Right kidney (tissue), 1 donor: Measurements from ENCODE around the gene SLC7A8.

Source experiments
- DNase-seq: peaks from one replicate; pipeline ENCODE4 v3.0.0-alpha.2; 2016

The SLC7A8 gene

GRCh38 chr14:23093991-23094665, 89.3 kb downstream of the SLC7A8 start:
- DNase-seq: no peak

GRCh38 chr14:23093526-23093925, 89.9 kb downstream of the SLC7A8 start:
- DNase-seq: no peak

GRCh38 chr14:23093104-23093503, 90.4 kb downstream of the SLC7A8 start:
- no peak for DNase-seq

- DNase-seq: no peak
These were observed 91.9 kb downstream of the SLC7A8 start for GRCh38 chr14:23091294-23092225.

- no peak for DNase-seq
These were observed 93.2 kb downstream of the SLC7A8 start for GRCh38 chr14:23090254-23090636.

GRCh38 chr14:23089498-23090253, 93.8 kb downstream of the SLC7A8 start:
- DNase-seq: no peak

GRCh38 chr14:23086565-23086964, 96.9 kb downstream of the SLC7A8 start:
- DNase-seq: no peak

- no peak for DNase-seq
These were observed 98.0 kb downstream of the SLC7A8 start for GRCh38 chr14:23085458-23085857.

- DNase-seq: no peak
These were observed 103.0 kb downstream of the SLC7A8 start for GRCh38 chr14:23080474-23080873.

- no peak for DNase-seq
These were observed 103.7 kb downstream of the SLC7A8 start for GRCh38 chr14:23079716-23080115.

- no peak for DNase-seq
These were observed 104.8 kb downstream of the SLC7A8 start for GRCh38 chr14:23078692-23079116.

- DNase-seq: no peak
These were observed 105.5 kb downstream of the SLC7A8 start for GRCh38 chr14:23077962-23078361.

- no peak for DNase-seq
These were observed 106.6 kb downstream of the SLC7A8 start for GRCh38 chr14:23076785-23077408.
